GM13977 (cell line): ENCODE measurements around the gene ZNF641.

ENCODE experiments used
- DNase-seq: peaks from one replicate; pipeline ENCODE4 v3.0.0; 2012; ENCODE audit warnings: low spot score
- in situ Hi-C: fragments of 300-500 bp; cut with MboI; formaldehyde crosslinking; loops from one replicate; pipeline ENCODE4 v1.12.0; 2022; ENCODE audit warnings: low sequenced_read_pairs, low pct_unique_long_range_greater_than_20kb, mixed read lengths, inconsistent platforms; ENCODE audit not compliant: unreplicated experiment
- TF ChIP-seq, protein P1 (sequence below): IDR thresholded peaks from 2 replicates; pipeline ENCODE4 v1.5.1; 2012; ENCODE audit warnings: mild to moderate bottlenecking, control low read depth; ENCODE audit not compliant: insufficient read depth; ENCODE audit errors: extremely low read depth, missing control alignments

The ZNF641 gene

DNA sequence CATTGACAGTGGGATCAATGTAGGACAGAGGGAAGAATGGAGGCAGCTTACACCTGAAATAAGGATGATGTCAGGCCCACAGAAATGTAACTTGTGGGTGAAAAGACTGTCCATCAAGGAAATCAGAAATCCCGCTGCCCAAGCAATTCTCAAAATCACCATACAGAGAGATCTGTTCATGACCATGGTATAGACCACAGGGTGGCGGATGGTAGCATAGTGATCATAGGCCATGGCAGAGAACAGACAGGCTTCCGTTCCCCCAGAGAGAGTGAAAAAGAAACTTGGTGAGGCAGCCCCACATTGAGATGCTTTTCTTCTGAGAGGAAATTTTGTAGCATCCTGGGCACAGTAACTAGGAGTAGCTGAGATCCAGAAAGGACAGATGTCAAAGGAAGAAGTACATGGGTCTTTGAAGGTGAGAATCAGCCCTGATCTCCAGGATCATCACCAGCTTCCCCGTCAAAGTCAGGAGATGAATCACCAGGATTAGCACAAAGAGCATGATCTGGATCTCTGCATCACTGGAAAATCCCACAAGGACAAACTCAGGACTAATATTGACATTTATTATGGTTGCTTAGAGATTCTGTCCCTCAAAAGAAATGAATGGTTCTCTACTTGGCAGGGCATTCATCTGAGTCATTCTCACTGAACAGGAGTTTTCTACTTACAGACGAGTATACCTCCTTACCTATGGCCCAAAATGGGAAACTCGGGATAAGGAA lies 5.5 kb upstream of the ZNF641 start:
- TF ChIP-seq, protein P1, sequence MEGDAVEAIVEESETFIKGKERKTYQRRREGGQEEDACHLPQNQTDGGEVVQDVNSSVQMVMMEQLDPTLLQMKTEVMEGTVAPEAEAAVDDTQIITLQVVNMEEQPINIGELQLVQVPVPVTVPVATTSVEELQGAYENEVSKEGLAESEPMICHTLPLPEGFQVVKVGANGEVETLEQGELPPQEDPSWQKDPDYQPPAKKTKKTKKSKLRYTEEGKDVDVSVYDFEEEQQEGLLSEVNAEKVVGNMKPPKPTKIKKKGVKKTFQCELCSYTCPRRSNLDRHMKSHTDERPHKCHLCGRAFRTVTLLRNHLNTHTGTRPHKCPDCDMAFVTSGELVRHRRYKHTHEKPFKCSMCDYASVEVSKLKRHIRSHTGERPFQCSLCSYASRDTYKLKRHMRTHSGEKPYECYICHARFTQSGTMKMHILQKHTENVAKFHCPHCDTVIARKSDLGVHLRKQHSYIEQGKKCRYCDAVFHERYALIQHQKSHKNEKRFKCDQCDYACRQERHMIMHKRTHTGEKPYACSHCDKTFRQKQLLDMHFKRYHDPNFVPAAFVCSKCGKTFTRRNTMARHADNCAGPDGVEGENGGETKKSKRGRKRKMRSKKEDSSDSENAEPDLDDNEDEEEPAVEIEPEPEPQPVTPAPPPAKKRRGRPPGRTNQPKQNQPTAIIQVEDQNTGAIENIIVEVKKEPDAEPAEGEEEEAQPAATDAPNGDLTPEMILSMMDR = no peak
- no peak for DNase-seq
- in situ Hi-C loops = no loop called here

DNA sequence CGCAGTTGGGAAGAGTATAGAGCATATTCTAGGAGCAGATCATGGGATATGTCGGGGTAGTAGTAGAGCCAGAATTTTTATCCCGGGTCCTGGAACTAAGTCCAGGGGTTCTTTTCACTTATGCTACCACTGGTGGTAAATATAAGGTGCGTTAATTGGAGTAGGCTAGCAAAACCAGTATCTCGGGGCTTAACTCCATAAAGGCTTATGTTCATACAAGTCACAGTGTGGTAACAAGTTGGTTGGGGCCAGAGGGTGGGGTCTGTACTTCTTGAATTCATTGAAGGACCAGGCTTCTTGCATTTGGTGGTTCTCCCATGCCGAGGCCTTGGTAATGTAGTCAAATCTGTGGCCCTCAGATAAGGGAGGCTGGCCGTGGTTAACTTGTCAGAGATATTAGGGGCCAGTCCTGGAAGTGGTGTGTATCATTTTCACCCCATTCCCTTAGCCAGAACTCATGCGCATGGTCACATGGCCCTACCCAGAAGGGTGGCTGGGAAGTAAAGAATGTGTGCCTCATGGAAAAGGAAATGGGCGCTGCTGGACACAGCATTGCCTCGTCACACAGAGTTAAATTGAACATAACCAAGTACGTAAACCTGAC lies 1.5 kb upstream of the ZNF641 start:
- TF ChIP-seq, protein P1 = no peak
- in situ Hi-C loops = no loop called here
- DNase-seq = no peak

DNA sequence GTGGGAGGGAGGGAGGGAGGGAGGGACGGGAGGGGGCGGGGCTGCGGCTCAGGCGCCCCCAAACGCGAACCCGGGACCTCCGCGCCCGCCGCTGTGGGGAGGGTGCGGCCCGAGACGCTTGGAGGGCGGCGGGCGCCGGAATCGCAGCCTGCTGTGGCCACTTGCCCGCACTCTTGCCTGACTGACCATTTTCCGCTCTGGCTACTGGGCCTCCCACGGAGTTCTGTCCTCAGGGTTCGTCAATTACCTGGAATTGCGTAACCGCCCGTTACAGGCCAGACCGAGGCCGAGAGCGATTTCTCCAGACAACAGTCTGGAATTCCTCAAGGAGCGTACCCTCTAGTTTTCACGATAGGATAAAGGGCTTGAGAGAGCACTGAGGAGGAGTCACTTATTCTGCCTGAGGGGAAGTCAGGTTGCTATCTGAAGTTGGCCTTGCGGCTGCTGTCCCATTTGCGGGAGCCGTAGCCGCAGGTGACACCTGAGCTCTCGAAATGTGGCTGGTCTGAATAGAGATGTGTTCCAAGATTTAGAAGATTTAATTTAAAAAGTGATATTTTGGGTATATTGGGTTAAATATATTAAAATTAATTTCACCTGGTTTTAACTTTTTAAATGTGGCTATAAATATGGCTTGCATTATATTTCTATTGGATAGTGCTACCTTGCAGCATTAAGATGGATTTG lies 446 bp upstream of the ZNF641 start:
- TF ChIP-seq, protein P1 = no peak
- no peak for DNase-seq
- in situ Hi-C loops = no loop called here

DNA sequence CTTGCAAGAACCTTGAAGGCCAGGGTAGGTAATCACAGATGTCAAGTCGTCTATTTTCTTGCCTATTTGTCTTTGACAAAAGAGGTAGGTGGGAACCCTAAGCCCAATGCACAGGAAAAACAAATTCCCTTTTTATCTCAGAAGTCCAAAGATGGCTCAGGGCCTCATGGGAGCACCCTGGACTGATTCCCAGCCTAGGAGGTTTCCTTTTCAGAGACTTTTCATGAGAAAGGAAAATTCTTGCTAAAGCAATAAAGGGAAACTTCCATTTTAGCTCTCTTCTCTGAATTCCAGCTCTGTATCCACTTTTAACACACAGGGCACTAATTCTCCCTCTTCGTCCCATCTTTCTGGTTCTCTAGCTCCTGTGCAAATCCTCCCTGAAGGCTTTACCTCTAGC lies 1.2 kb downstream of the ZNF641 start:
- DNase-seq = no peak
- in situ Hi-C loops = no loop called here
- TF ChIP-seq, protein P1 = no peak

DNA sequence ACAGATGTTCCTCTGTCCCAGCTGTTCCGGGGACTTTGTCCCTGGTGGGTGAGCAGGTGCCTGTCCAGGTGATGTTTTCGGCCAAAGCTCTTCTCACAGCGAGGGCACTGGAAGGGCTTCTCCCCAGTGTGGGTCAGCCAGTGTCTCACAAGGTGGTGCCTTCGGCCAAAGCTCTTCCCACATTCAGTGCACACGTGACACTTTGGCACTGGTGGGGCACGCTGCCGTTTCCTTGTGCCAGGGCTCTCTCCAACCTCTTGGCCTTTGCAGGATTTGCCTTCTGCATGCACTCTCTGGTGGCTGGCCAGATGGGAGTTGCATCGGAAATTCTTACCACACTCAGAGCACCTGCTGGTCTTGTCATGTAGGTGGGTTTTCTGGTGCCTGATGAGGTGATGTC lies 7.7 kb downstream of the ZNF641 start:
- no peak for DNase-seq
- in situ Hi-C loops = no loop called here
- TF ChIP-seq, protein P1 = no peak

GRCh38 chr12:48340943-48341342 lies 9.8 kb downstream of the ZNF641 start:
- in situ Hi-C loops = no loop called here
- TF ChIP-seq, protein P1 = no peak
- no peak for DNase-seq
